Measurements from ENCODE around the gene ZNF438.

DNA sequence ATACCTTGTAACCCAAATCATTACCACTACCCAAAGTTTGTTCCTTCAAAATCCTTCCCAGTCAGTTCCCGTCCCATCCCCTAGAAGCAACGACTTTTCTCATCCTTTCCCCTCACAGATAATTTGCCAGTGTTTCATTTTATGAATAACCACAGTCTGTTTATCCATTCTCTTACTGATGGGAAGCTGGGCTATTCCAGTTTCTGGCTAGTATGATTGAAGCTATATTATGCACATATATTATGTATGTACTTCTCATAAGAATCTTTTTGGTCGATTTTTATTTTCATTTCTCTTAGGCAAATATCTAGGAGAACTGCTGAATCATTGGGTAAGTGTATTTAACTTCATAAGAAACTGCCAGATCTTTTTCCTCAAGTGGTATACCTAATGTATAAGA lies 114.6 kb downstream of the ZNF438 start:
- no peak for TF ChIP-seq CTCF (IDR thresholded peaks at IDR 0.05)
- no peak for TF ChIP-seq POLR2A (IDR thresholded peaks at IDR 0.05)

All from lower leg skin (tissue), 3 donors.